OCI-LY1 (cell line): ENCODE results near the gene SUGCT.

Experiments used
- CTCF ChIP-seq: fragments of 200-600 bp; sonication (generic), shearing (Covaris generic); IDR thresholded peaks from 2 replicates; pipeline ENCODE4 v1.5.1; 2017; ENCODE audit warnings: mild to moderate bottlenecking, antibody characterized with exemption, low read length, moderate library complexity, mixed read lengths
- EZH2 ChIP-seq: fragments of 200-600 bp; sonication (generic), shearing (Covaris generic); IDR thresholded peaks from 2 replicates; pipeline ENCODE4 v1.8.0; 2017; ENCODE audit warnings: borderline replicate concordance, mixed run types, mild to moderate bottlenecking, antibody characterized with exemption, low read length, moderate library complexity, mixed read lengths

GRCh38 chr7:40516376-40516775, 381.6 kb downstream of the SUGCT start:
- TF ChIP-seq EZH2 (no peak), CTCF (no peak)
